Measurements from ENCODE around the gene ZNF277.
"Not testable (repeated sequence)": the region's sequence is repeated elsewhere in the genome, so short reads cannot be mapped to it uniquely, and the experiment has no call there.

Gene ZNF277

DNA sequence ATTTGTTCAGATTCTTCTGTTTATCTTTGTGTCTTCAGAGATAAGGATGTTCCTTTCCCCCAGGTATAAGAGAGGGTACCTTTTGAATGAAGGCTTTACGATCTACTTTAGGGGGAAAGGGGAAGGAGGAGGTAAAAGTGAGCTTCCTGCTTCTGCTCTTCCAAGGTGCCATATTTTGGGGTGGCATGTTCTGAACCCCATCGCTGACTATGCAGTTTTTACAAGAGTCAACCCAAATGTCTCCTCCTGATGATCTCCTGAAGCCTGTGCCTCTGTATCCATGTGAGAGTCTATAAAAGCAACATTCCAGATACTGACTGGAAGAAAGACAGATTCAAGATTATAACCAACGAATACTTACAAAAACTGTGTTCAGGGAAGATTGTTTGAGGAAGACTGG, 102.5 kb downstream of the ZNF277 start:
- DNase-seq (ENCODE audit: low read depth) = no peak
- TF ChIP-seq, protein P1, sequence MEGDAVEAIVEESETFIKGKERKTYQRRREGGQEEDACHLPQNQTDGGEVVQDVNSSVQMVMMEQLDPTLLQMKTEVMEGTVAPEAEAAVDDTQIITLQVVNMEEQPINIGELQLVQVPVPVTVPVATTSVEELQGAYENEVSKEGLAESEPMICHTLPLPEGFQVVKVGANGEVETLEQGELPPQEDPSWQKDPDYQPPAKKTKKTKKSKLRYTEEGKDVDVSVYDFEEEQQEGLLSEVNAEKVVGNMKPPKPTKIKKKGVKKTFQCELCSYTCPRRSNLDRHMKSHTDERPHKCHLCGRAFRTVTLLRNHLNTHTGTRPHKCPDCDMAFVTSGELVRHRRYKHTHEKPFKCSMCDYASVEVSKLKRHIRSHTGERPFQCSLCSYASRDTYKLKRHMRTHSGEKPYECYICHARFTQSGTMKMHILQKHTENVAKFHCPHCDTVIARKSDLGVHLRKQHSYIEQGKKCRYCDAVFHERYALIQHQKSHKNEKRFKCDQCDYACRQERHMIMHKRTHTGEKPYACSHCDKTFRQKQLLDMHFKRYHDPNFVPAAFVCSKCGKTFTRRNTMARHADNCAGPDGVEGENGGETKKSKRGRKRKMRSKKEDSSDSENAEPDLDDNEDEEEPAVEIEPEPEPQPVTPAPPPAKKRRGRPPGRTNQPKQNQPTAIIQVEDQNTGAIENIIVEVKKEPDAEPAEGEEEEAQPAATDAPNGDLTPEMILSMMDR (IDR thresholded peaks at IDR 0.05; ENCODE audit: low read depth, low read length, missing control alignments) = no peak
- H3K4me3 ChIP-seq (ENCODE audit: low read depth, low read length) = no peak overlapping the region
- in situ Hi-C loops (cut with HindIII; ENCODE audit: low sequenced_read_pairs) = no loop called here

- DNase-seq (ENCODE audit: low read depth); H3K4me3 ChIP-seq (ENCODE audit: low read depth, low read length); in situ Hi-C loops (cut with HindIII; ENCODE audit: low sequenced_read_pairs): not testable (repeated sequence)
These were observed 110.3 kb downstream of the ZNF277 start for GRCh38 chr7:112316803-112317202.

GRCh38 chr7:112322070-112322469, 115.6 kb downstream of the ZNF277 start:
- TF ChIP-seq, protein P1 (IDR thresholded peaks at IDR 0.05; ENCODE audit: low read depth, low read length, missing control alignments) = no peak
- no peak for DNase-seq (ENCODE audit: low read depth)
- no peak overlapping the region for H3K4me3 ChIP-seq (ENCODE audit: low read depth, low read length)
- in situ Hi-C loops (cut with HindIII; ENCODE audit: low sequenced_read_pairs) = no loop called here

- no peak for DNase-seq (ENCODE audit: low read depth)
- TF ChIP-seq, protein P1 (IDR thresholded peaks at IDR 0.05; ENCODE audit: low read depth, low read length, missing control alignments) = no peak
- in situ Hi-C loops (cut with HindIII; ENCODE audit: low sequenced_read_pairs) = no loop called here
- H3K4me3 ChIP-seq (ENCODE audit: low read depth, low read length) = no peak overlapping the region
These were observed 121.1 kb downstream of the ZNF277 start for GRCh38 chr7:112327566-112327965.

GRCh38 chr7:112331492-112331891, 125.0 kb downstream of the ZNF277 start:
- in situ Hi-C loops (cut with HindIII; ENCODE audit: low sequenced_read_pairs) = no loop called here
- H3K4me3 ChIP-seq (ENCODE audit: low read depth, low read length) = no peak overlapping the region
- TF ChIP-seq, protein P1 (IDR thresholded peaks at IDR 0.05; ENCODE audit: low read depth, low read length, missing control alignments) = no peak
- DNase-seq (ENCODE audit: low read depth) = no peak

GRCh38 chr7:112334366-112334765, 127.9 kb downstream of the ZNF277 start:
- no peak for DNase-seq (ENCODE audit: low read depth)
- no peak overlapping the region for H3K4me3 ChIP-seq (ENCODE audit: low read depth, low read length)
- TF ChIP-seq, protein P1 (IDR thresholded peaks at IDR 0.05; ENCODE audit: low read depth, low read length, missing control alignments) = no peak
- in situ Hi-C loops (cut with HindIII; ENCODE audit: low sequenced_read_pairs) = no loop called here

GRCh38 chr7:112336261-112336660, 129.8 kb downstream of the ZNF277 start:
- no peak overlapping the region for H3K4me3 ChIP-seq (ENCODE audit: low read depth, low read length)
- TF ChIP-seq, protein P1 (IDR thresholded peaks at IDR 0.05; ENCODE audit: low read depth, low read length, missing control alignments) = no peak
- in situ Hi-C loops (cut with HindIII; ENCODE audit: low sequenced_read_pairs) = no loop called here
- no peak for DNase-seq (ENCODE audit: low read depth)

Data from astrocyte of the cerebellum (primary cell).